ENCODE measurements around the gene SYT1.

GRCh38 chr12:79071498-79071897 lies 206.9 kb downstream of the SYT1 start:
- TF ChIP-seq, protein P1, sequence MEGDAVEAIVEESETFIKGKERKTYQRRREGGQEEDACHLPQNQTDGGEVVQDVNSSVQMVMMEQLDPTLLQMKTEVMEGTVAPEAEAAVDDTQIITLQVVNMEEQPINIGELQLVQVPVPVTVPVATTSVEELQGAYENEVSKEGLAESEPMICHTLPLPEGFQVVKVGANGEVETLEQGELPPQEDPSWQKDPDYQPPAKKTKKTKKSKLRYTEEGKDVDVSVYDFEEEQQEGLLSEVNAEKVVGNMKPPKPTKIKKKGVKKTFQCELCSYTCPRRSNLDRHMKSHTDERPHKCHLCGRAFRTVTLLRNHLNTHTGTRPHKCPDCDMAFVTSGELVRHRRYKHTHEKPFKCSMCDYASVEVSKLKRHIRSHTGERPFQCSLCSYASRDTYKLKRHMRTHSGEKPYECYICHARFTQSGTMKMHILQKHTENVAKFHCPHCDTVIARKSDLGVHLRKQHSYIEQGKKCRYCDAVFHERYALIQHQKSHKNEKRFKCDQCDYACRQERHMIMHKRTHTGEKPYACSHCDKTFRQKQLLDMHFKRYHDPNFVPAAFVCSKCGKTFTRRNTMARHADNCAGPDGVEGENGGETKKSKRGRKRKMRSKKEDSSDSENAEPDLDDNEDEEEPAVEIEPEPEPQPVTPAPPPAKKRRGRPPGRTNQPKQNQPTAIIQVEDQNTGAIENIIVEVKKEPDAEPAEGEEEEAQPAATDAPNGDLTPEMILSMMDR (IDR thresholded peaks at IDR 0.05) = no peak
- no peak for TF ChIP-seq POLR2A (IDR thresholded peaks at IDR 0.05)

Data from Peyer's patch (tissue), 4 donors.